OCI-LY1 (cell line): ENCODE data around the gene DENND10.
"Not testable (repeated sequence)": the region's sequence is repeated elsewhere in the genome, so short reads cannot be mapped to it uniquely, and the experiment has no call there.

Experiments
- EZH2 ChIP-seq: fragments of 200-600 bp; sonication (generic), shearing (Covaris generic); IDR thresholded peaks from 2 replicates; pipeline ENCODE4 v1.8.0; 2017; ENCODE audit warnings: borderline replicate concordance, mixed run types, mild to moderate bottlenecking, antibody characterized with exemption, low read length, moderate library complexity, mixed read lengths
- TF ChIP-seq, protein P1 (sequence below): fragments of 200-600 bp; sonication (generic), shearing (Covaris generic); IDR thresholded peaks from 2 replicates; pipeline ENCODE4 v1.5.1; 2017; ENCODE audit warnings: mild to moderate bottlenecking, antibody characterized with exemption, low read length, moderate library complexity, mixed read lengths

DNA sequence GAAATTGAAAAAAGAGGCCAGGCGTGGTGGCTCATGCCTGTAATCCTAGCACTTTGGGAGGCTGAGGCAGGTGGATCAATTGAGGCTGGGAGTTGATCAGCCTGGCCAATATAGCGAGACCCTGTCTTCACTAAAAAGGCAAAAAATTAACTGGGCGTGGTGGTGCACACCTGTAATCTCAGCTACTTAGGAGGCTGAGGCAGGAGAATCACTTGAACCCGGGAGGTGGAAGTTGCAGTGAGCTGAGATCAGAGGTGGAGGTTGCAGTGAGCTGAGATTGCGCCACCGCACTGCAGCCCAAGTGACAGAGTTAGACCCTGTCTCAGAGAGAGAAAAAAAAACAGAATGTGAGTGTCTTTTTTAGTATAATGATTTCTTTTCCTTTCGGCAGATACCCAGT is 2.0 kb downstream of the DENND10 start:
- not testable (repeated sequence) for TF ChIP-seq EZH2
- TF ChIP-seq, protein P1, sequence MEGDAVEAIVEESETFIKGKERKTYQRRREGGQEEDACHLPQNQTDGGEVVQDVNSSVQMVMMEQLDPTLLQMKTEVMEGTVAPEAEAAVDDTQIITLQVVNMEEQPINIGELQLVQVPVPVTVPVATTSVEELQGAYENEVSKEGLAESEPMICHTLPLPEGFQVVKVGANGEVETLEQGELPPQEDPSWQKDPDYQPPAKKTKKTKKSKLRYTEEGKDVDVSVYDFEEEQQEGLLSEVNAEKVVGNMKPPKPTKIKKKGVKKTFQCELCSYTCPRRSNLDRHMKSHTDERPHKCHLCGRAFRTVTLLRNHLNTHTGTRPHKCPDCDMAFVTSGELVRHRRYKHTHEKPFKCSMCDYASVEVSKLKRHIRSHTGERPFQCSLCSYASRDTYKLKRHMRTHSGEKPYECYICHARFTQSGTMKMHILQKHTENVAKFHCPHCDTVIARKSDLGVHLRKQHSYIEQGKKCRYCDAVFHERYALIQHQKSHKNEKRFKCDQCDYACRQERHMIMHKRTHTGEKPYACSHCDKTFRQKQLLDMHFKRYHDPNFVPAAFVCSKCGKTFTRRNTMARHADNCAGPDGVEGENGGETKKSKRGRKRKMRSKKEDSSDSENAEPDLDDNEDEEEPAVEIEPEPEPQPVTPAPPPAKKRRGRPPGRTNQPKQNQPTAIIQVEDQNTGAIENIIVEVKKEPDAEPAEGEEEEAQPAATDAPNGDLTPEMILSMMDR: not testable (repeated sequence)
